H1 (cell line): ENCODE data around the gene MPC1. TPM values are rescaled to one million over a fixed set of nuclear protein-coding genes. Genes with fewer than 3 reads are reported as not detected.

ENCODE experiments used
- CTCF ChIA-PET: fragments of 300-600 bp; sonication (Branson Sonifier 250); formaldehyde crosslinking; loops from one replicate; lab custom pipeline; 2021; ENCODE audit not compliant: partially characterized antibody; lab: Charles Lee
- POLR2A ChIA-PET: fragments of 300-600 bp; sonication (Branson Sonifier 250); formaldehyde crosslinking; loops from one replicate; lab custom pipeline; 2021; ENCODE audit warnings: inconsistent platforms; ENCODE audit not compliant: partially characterized antibody; lab: Charles Lee
- DNase-seq, 2 experiments: peaks; one replicate each; pipeline versions ENCODE4 v3.0.0 to v3.0.0-alpha.2; 2010 to 2022; ENCODE audit warnings: low spot score in 2 of 2, low read depth in 1 of 2, mixed read lengths in 1 of 2
- FAIRE-seq: peaks from 2 replicates; lab custom pipeline; 2011; peaks lifted over from hg19 to GRCh38; lab: Jason Lieb, UNC
- H2AFZ ChIP-seq: 2 replicates; pipeline ENCODE4 v1.8.1; 2012; ENCODE audit warnings: low read length, inconsistent platforms
- H2AK5ac ChIP-seq: 2 replicates; pipeline ENCODE4 v1.6.1; 2013; ENCODE audit warnings: low read depth, low read length
- H2BK120ac ChIP-seq: replicated peaks from 2 replicates; pipeline ENCODE3; 2013; ENCODE audit warnings: low read depth, low read length, inconsistent platforms
- H2BK12ac ChIP-seq: 2 replicates; pipeline ENCODE4 v1.6.1; 2013; ENCODE audit warnings: low read depth, low read length
- H2BK15ac ChIP-seq: 2 replicates; pipeline ENCODE4 v1.6.1; 2013; ENCODE audit warnings: low read length
- H2BK20ac ChIP-seq: 2 replicates; pipeline ENCODE4 v1.6.1; 2013; ENCODE audit warnings: low read length
- H2BK5ac ChIP-seq: 2 replicates; pipeline ENCODE4 v1.6.1; 2013; ENCODE audit warnings: low read depth, low read length
- H3K14ac ChIP-seq: 2 replicates; pipeline ENCODE4 v1.6.1; 2013; ENCODE audit warnings: inconsistent platforms; ENCODE audit not compliant: insufficient read length
- H3K18ac ChIP-seq: 2 replicates; pipeline ENCODE4 v1.6.1; 2013; ENCODE audit warnings: low read length; ENCODE audit errors: extremely low read depth
- H3K23ac ChIP-seq: 2 replicates; pipeline ENCODE4 v1.6.1; 2013; ENCODE audit warnings: inconsistent platforms; ENCODE audit not compliant: insufficient read length
- H3K23me2 ChIP-seq: 2 replicates; pipeline ENCODE4 v1.6.1; 2013; ENCODE audit warnings: low read depth, low read length
- H3K27ac ChIP-seq: 2 replicates; pipeline ENCODE4 v1.6.1; 2011; ENCODE audit warnings: low read depth, low read length, inconsistent platforms
- H3K27me3 ChIP-seq, 4 experiments: replicated peaks in 1 of 4; 1 replicate in 1 of 4; 2 replicates in 3 of 4; pipeline versions ENCODE4 v1.6.1 to v1.8.1; 2011 to 2013; ENCODE audit warnings: low read length in 3 of 4, mild to moderate bottlenecking in 3 of 4, inconsistent platforms in 2 of 4, mixed read lengths in 2 of 4, moderate library complexity in 1 of 4; ENCODE audit not compliant: control insufficient read depth in 3 of 4, insufficient read depth in 3 of 4; ENCODE audit errors: extremely low read depth in 1 of 4
- H3K36me3 ChIP-seq, 4 experiments: 2 replicates each; pipeline versions ENCODE4 v1.6.1 to v1.8.1; 2011 to 2013; ENCODE audit warnings: mild to moderate bottlenecking in 4 of 4, low read length in 3 of 4, moderate library complexity in 2 of 4, control low read depth in 1 of 4, inconsistent platforms in 1 of 4; ENCODE audit not compliant: insufficient read depth in 4 of 4, control insufficient read depth in 2 of 4
- H3K4ac ChIP-seq: replicated peaks from 2 replicates; pipeline ENCODE3; 2013; ENCODE audit warnings: low read length, low read depth, mixed read lengths, inconsistent platforms; ENCODE audit not compliant: insufficient read length
- H3K4me1 ChIP-seq, 4 experiments: replicated peaks in 1 of 4; 1 replicate in 1 of 4; 2 replicates in 3 of 4; pipeline versions ENCODE4 v1.6.1 to v1.8.1; 2011 to 2013; ENCODE audit warnings: low read length in 3 of 4, inconsistent platforms in 2 of 4, mixed read lengths in 1 of 4; ENCODE audit not compliant: insufficient read depth in 4 of 4, control insufficient read depth in 3 of 4
- H3K4me2 ChIP-seq, 2 experiments: 2 replicates each; pipeline versions ENCODE4 v1.6.1 to v1.8.1; 2011 to 2013; ENCODE audit warnings: low read depth in 2 of 2, low read length in 2 of 2, control low read depth in 1 of 2, inconsistent platforms in 1 of 2, mild to moderate bottlenecking in 1 of 2; ENCODE audit not compliant: insufficient read depth in 1 of 2
- H3K4me3 ChIP-seq, 4 experiments: fragments of 200-600, 300-600 bp in 1 of 4; sonication (generic), shearing (Covaris generic), sonication (Bioruptor Twin) in 1 of 4; 2 replicates each; pipeline versions ENCODE4 v1.5.1 to v1.8.1; 2011 to 2016; ENCODE audit warnings: low read length in 4 of 4, low read depth in 3 of 4, control low read depth in 2 of 4, inconsistent platforms in 2 of 4, mild to moderate bottlenecking in 2 of 4, mixed read lengths in 1 of 4, moderate library complexity in 1 of 4; ENCODE audit not compliant: insufficient read depth in 2 of 4; ENCODE audit errors: extremely low read depth in 1 of 4
- H3K56ac ChIP-seq: replicated peaks from 2 replicates; pipeline ENCODE3; 2013; ENCODE audit warnings: low read depth, mild to moderate bottlenecking, mixed read lengths, low read length, inconsistent platforms; ENCODE audit not compliant: insufficient read length
- H3K79me1 ChIP-seq: 2 replicates; pipeline ENCODE4 v1.6.1; 2013; ENCODE audit warnings: low read depth, low read length, control low read depth
- H3K79me2 ChIP-seq, 2 experiments: 2 replicates each; pipeline versions ENCODE4 v1.6.1 to v1.8.1; 2012 to 2013; ENCODE audit warnings: low read length in 2 of 2, mild to moderate bottlenecking in 2 of 2, inconsistent platforms in 1 of 2; ENCODE audit not compliant: insufficient read depth in 2 of 2, control insufficient read depth in 1 of 2
- H3K9ac ChIP-seq, 4 experiments: replicated peaks in 1 of 4; 1 replicate in 1 of 4; 2 replicates in 3 of 4; pipeline versions ENCODE4 v1.6.1 to v1.8.1; 2011 to 2013; ENCODE audit warnings: low read depth in 3 of 4, low read length in 3 of 4, control low read depth in 2 of 4, mild to moderate bottlenecking in 2 of 4, moderate library complexity in 2 of 4, inconsistent platforms in 1 of 4; ENCODE audit errors: extremely low read depth in 1 of 4
- H3K9me3 ChIP-seq, 2 experiments: 2 replicates each; pipeline versions ENCODE4 v1.6.1 to v1.8.1; 2012 to 2013; ENCODE audit warnings: mild to moderate bottlenecking in 2 of 2, moderate library complexity in 2 of 2, control low read depth in 1 of 2, inconsistent platforms in 1 of 2, low read depth in 1 of 2, low read length in 1 of 2, mixed read lengths in 1 of 2; ENCODE audit not compliant: insufficient read depth in 2 of 2
- H4K20me1 ChIP-seq, 2 experiments: replicated peaks in 1 of 2; 2 replicates each; pipeline versions ENCODE3 to v1.8.1; 2011 to 2013; ENCODE audit warnings: inconsistent platforms in 2 of 2, low read length in 2 of 2, mild to moderate bottlenecking in 1 of 2; ENCODE audit not compliant: insufficient read depth in 2 of 2, control insufficient read depth in 1 of 2
- H4K5ac ChIP-seq: 2 replicates; pipeline ENCODE4 v1.6.1; 2013; ENCODE audit warnings: low read length, low read depth, mixed read lengths, inconsistent platforms; ENCODE audit not compliant: insufficient read length
- H4K8ac ChIP-seq: 2 replicates; pipeline ENCODE4 v1.8.0; 2013; ENCODE audit warnings: mild to moderate bottlenecking, moderate library complexity, low read length, inconsistent platforms; ENCODE audit not compliant: insufficient read depth; ENCODE audit errors: extremely low read depth
- H4K91ac ChIP-seq: replicated peaks from 2 replicates; pipeline ENCODE3; 2013; ENCODE audit warnings: low read length, mixed read lengths, inconsistent platforms; ENCODE audit not compliant: insufficient read length
- HDAC2 ChIP-seq, 2 experiments: fragments of 300-600 bp in 1 of 2; sonication (generic) in 1 of 2; IDR thresholded peaks; 2 replicates each; pipeline ENCODE4 v1.6.1; 2011 to 2012; ENCODE audit warnings: low read depth in 2 of 2, low read length in 2 of 2, mild to moderate bottlenecking in 2 of 2, moderate library complexity in 2 of 2, borderline replicate concordance in 1 of 2, inconsistent platforms in 1 of 2
- POU5F1 ChIP-seq: IDR thresholded peaks from 2 replicates; pipeline ENCODE4 v1.6.1; 2011; ENCODE audit warnings: low read depth, mild to moderate bottlenecking, low read length, moderate library complexity
- SP1 ChIP-seq: IDR thresholded peaks from 2 replicates; pipeline ENCODE4 v1.6.1; 2011; ENCODE audit warnings: low read depth, low read length
- WGBS, 2 experiments: shearing (Covaris generic) in 1 of 2; methylation state at CpG; one replicate each; pipeline versions ENCODE4 v1.1.6 to v1.1.7; 2013 to 2015; ENCODE audit warnings: low lambda C conversion rate in 2 of 2, mixed read lengths in 2 of 2, inconsistent platforms in 1 of 2, low coverage in 1 of 2, missing lambda C conversion rate in 1 of 2; ENCODE audit not compliant: insufficient replicate concordance in 2 of 2, insufficient coverage in 1 of 2, insufficient read length in 1 of 2; ENCODE audit errors: extremely low coverage in 1 of 2, missing lambda C conversion rate in 1 of 2; 5-methylcytosine and 5-hydroxymethylcytosine counted together
- polyA plus RNA-seq, 7 experiments: library from polyadenylated mRNA; depleted of rRNA in 3 of 7; stranded (reverse) in 5 of 7; unstranded in 2 of 7; fragments of >200 nt in 5 of 7; fragments of 200-250 nt in 2 of 7; gene quantifications; 1 replicate in 5 of 7; 2 replicates in 1 of 7; 4 replicates in 1 of 7; pipeline versions ENCODE4 v1.2.1 to v1.2.3, GENCODE V29; 2011 to 2013; ENCODE audit warnings: missing spikeins in 2 of 7, mixed read lengths in 2 of 7
- total RNA-seq: library from RNA; stranded (reverse); fragmentation: NEBNext Ultra II Directional; extraction: Animal tissue kit (Norgen Biotek cat#: 25700); gene quantifications from 2 replicates; pipeline ENCODE4 v1.2.1, GENCODE V29; 2021

The MPC1 gene
- total and polyA plus RNA-seq, 2 of the 8 experiments (the other 6 are each of a cell fraction or from before 2014, with no cell fraction given): 10.2 to 12.6 TPM

DNA sequence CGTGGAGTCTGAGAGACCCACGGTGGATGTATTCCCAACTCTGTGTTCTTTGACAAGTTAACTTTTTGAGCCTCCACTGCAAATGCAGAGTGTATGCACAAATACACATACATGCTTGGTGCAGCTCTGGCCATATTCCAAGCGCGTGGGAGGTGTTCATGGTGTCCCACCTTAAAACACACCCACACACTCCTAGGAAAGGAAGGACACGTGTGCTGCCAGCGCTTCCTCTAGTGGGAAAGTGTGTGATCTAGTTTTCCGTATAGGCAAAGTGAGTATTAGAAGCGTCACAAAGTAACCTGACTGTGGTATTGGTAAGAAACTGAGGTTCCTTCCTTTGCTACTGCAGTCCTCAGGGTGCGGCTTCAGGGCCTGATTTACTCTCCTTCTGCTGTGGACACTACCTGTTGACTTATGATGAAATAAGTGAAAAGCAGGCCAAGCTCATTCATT, 36.0 kb upstream of the MPC1 start:
- no peak overlapping the region for H2BK120ac ChIP-seq
- H3K27me3 ChIP-seq: no peaks in the 10 kb centered on the region
- peaks cover 4 to 9% (median 4%) of the 10 kb centered on the region in 4 experiments; a peak in 6 of 8 replicates for H3K36me3 ChIP-seq
- H3K27ac ChIP-seq: no peak overlapping the region
- H2BK20ac ChIP-seq: no peak overlapping the region
- 91% methylated on average over 9 of the region's 9 CpGs; no CpG with 5 or more reads in 1 of the 2 experiments for WGBS, 2 experiments
- H3K23me2 ChIP-seq: peaks cover 12% of the 10 kb centered on the region; the same call in 1 of the 2 replicates
- ChIA-PET CTCF (interaction anchor here (3.0 kb wide), 1 partner anchor 18 kb away, joined by 11 read pairs; no protein-coding TSS in a partner anchor), POLR2A (no interaction called here)
- no peak overlapping the region for H3K4ac ChIP-seq
- H3K9me3 ChIP-seq: no peaks in the 10 kb centered on the region
- H3K4me3 ChIP-seq: no peak overlapping the region
- no peak overlapping the region for H2BK12ac ChIP-seq
- no peak for DNase-seq
- peaks cover 0 to 7% of the 10 kb centered on the region in 2 experiments for H4K20me1 ChIP-seq
- H2AK5ac ChIP-seq: no peak overlapping the region
- no peak overlapping the region for H2AFZ ChIP-seq
- no peak overlapping the region for H3K18ac ChIP-seq
- no peak overlapping the region for H3K56ac ChIP-seq
- no peak overlapping the region for H3K4me2 ChIP-seq
- no peak overlapping the region for H2BK5ac ChIP-seq
- H2BK15ac ChIP-seq: no peak overlapping the region
- no peak for FAIRE-seq
- H3K23ac ChIP-seq: no peak overlapping the region
- H3K9ac ChIP-seq: no peak overlapping the region
- H3K79me2 ChIP-seq: no peaks in the 10 kb centered on the region
- no peak overlapping the region for H4K91ac ChIP-seq
- no peak overlapping the region for H3K14ac ChIP-seq
- H3K79me1 ChIP-seq: no peaks in the 10 kb centered on the region
- no peak overlapping the region for H4K8ac ChIP-seq
- H3K4me1 ChIP-seq: no peaks in the 10 kb centered on the region
- no peak overlapping the region for H4K5ac ChIP-seq
- no peak for TF ChIP-seq POU5F1
- no peak for TF ChIP-seq HDAC2 (IDR thresholded peaks at IDR 0.05; ENCODE audit: borderline replicate concordance in 1 of 2, low read depth in 2 of 2, low read length in 2 of 2)
- TF ChIP-seq SP1: no peak
